BLaER1 treated with 17β-estradiol and CSF1 and Interleukin-3, amounts not matched to agents 10 nM and 100 nM (cell line): ENCODE measurements around the gene AMBP.

ENCODE experiments used
- H3K27ac ChIP-seq, 11 experiments: shearing (Covaris generic); formaldehyde crosslinking; 2 replicates each; pipeline ENCODE4 v1.8.1; 2022
- H3K27me3 ChIP-seq, 11 experiments: shearing (Covaris generic); formaldehyde crosslinking; 2 replicates each; pipeline ENCODE4 v1.8.1; 2022
- H3K36me3 ChIP-seq, 11 experiments: shearing (Covaris generic); formaldehyde crosslinking; 2 replicates each; pipeline ENCODE4 v1.8.1; 2022
- H3K4me1 ChIP-seq, 10 experiments: shearing (Covaris generic); formaldehyde crosslinking; 2 replicates each; pipeline ENCODE4 v1.8.1; 2022
- H3K4me2 ChIP-seq, 11 experiments: shearing (Covaris generic); formaldehyde crosslinking; 2 replicates each; pipeline ENCODE4 v1.8.1; 2022
- H3K4me3 ChIP-seq, 10 experiments: shearing (Covaris generic); formaldehyde crosslinking; 2 replicates each; pipeline ENCODE4 v1.8.1; 2022
- H3K9ac ChIP-seq, 11 experiments: shearing (Covaris generic); formaldehyde crosslinking; 2 replicates each; pipeline ENCODE4 v1.8.1; 2022
- H3K9me3 ChIP-seq, 11 experiments: shearing (Covaris generic); formaldehyde crosslinking; replicated peaks in 1 of 11; 2 replicates each; pipeline ENCODE4 v1.8.1; 2022
- H4K20me1 ChIP-seq, 11 experiments: shearing (Covaris generic); formaldehyde crosslinking; 2 replicates each; pipeline ENCODE4 v1.8.1; 2022
- Cebpa-rat ChIP-seq, 11 experiments: shearing (Covaris generic); IDR thresholded peaks; 2 replicates each; pipeline ENCODE4 v1.8.1; 2022

AMBP gene

GRCh38 chr9:114096866-114097612, 18.9 kb upstream of the AMBP start:
- H3K9me3 ChIP-seq = peaks cover 2 to 8% (median 3%) of the 10 kb centered on the region in 11 experiments; a peak in 17 of 22 replicates
- TF ChIP-seq Cebpa-rat (IDR thresholded peaks at IDR 0.05) = no peak
- peaks cover 0 to 35% (median 0%) of the 10 kb centered on the region in 11 experiments; a peak in 7 of 22 replicates for H3K36me3 ChIP-seq
- peaks cover 0 to 23% (median 0%) of the 10 kb centered on the region in 11 experiments; a peak in 6 of 22 replicates for H3K27me3 ChIP-seq
- H3K27ac ChIP-seq = peak overlapping the region in 4 of 11 experiments; percentile 9 to 52 (median 30); a peak in 3 of 22 replicates
- H3K4me3 ChIP-seq = peak overlapping the region in 8 of 10 experiments; percentile 63 to 75 (median 68); a peak in 13 of 20 replicates
- peaks cover 11 to 82% (median 76%) of the 10 kb centered on the region in 10 experiments for H3K4me1 ChIP-seq
- peak overlapping the region in 6 of 11 experiments; percentile 40 to 73 (median 64); a peak in 9 of 22 replicates for H3K9ac ChIP-seq
- H3K4me2 ChIP-seq = peak overlapping the region; percentile 86 to 95 (median 91)
- H4K20me1 ChIP-seq = peaks cover 0 to 15% (median 0%) of the 10 kb centered on the region in 11 experiments; a peak in 2 of 22 replicates

- H3K9ac ChIP-seq = peak overlapping the region in 3 of 11 experiments; percentile 63 to 73 (median 65); a peak in 6 of 22 replicates
- H4K20me1 ChIP-seq = peaks cover 0 to 15% (median 0%) of the 10 kb centered on the region in 11 experiments; a peak in 2 of 22 replicates
- H3K4me1 ChIP-seq = peaks cover 11 to 89% (median 80%) of the 10 kb centered on the region in 10 experiments
- H3K27ac ChIP-seq = peak overlapping the region in 3 of 11 experiments; percentile 4 to 52 (median 44); a peak in 4 of 22 replicates
- peak overlapping the region in 8 of 11 experiments; percentile 86 to 94 (median 90); a peak in 16 of 22 replicates for H3K4me2 ChIP-seq
- no peaks in the 10 kb centered on the region for H3K9me3 ChIP-seq
- H3K27me3 ChIP-seq = peaks cover 0 to 23% (median 0%) of the 10 kb centered on the region in 11 experiments; a peak in 6 of 22 replicates
- peaks cover 0 to 42% (median 0%) of the 10 kb centered on the region in 11 experiments; a peak in 7 of 22 replicates for H3K36me3 ChIP-seq
- peak overlapping the region in 1 of 10 experiments; percentile 75; a peak in 2 of 20 replicates for H3K4me3 ChIP-seq
- no peak for TF ChIP-seq Cebpa-rat (IDR thresholded peaks at IDR 0.05)
These were observed 18.0 kb upstream of the AMBP start for GRCh38 chr9:114096041-114096511.

- Histone ChIP-seq H3K27me3 (peaks cover 0 to 23% (median 0%) of the 10 kb centered on the region in 11 experiments; a peak in 6 of 22 replicates), H3K4me3 (no peak overlapping the region), H3K27ac (peak overlapping the region in 4 of 11 experiments; percentile 25 to 52 (median 38); a peak in 7 of 22 replicates), H3K4me1 (peaks cover 5 to 80% (median 73%) of the 10 kb centered on the region in 10 experiments; a peak in 19 of 20 replicates), H3K9ac (peak overlapping the region in 3 of 11 experiments; percentile 11 to 65 (median 15); a peak in 2 of 22 replicates), H3K4me2 (peak overlapping the region in 8 of 11 experiments; percentile 55 to 94 (median 89); a peak in 15 of 22 replicates), H4K20me1 (peaks cover 0 to 15% (median 0%) of the 10 kb centered on the region in 11 experiments; a peak in 2 of 22 replicates), H3K36me3 (peaks cover 0 to 51% (median 0%) of the 10 kb centered on the region in 11 experiments; a peak in 8 of 22 replicates), H3K9me3 (no peaks in the 10 kb centered on the region)
- no peak for TF ChIP-seq Cebpa-rat (IDR thresholded peaks at IDR 0.05)
These were observed 16.9 kb upstream of the AMBP start for GRCh38 chr9:114094971-114095370.

- no peaks in the 10 kb centered on the region for H3K9me3 ChIP-seq
- peak overlapping the region in 4 of 11 experiments; percentile 25 to 59 (median 38); a peak in 6 of 22 replicates for H3K27ac ChIP-seq
- peaks cover 5 to 73% (median 67%) of the 10 kb centered on the region in 10 experiments; a peak in 19 of 20 replicates for H3K4me1 ChIP-seq
- H3K4me3 ChIP-seq = no peak overlapping the region
- no peak for TF ChIP-seq Cebpa-rat (IDR thresholded peaks at IDR 0.05)
- peaks cover 0 to 52% (median 0%) of the 10 kb centered on the region in 11 experiments; a peak in 8 of 22 replicates for H3K36me3 ChIP-seq
- peak overlapping the region in 2 of 11 experiments; percentile 7 to 56; a peak in 4 of 22 replicates for H3K9ac ChIP-seq
- H4K20me1 ChIP-seq = peaks cover 0 to 15% (median 0%) of the 10 kb centered on the region in 11 experiments; a peak in 2 of 22 replicates
- peaks cover 0 to 23% (median 0%) of the 10 kb centered on the region in 11 experiments; a peak in 6 of 22 replicates for H3K27me3 ChIP-seq
- H3K4me2 ChIP-seq = peak overlapping the region in 9 of 11 experiments; percentile 9 to 94 (median 89); a peak in 17 of 22 replicates
These were observed 15.8 kb upstream of the AMBP start for GRCh38 chr9:114093761-114094505.

GRCh38 chr9:114093031-114093471, 15.0 kb upstream of the AMBP start:
- H3K9me3 ChIP-seq = no peaks in the 10 kb centered on the region
- TF ChIP-seq Cebpa-rat (IDR thresholded peaks at IDR 0.05) = no peak
- peaks cover 0 to 52% (median 0%) of the 10 kb centered on the region in 11 experiments; a peak in 8 of 22 replicates for H3K36me3 ChIP-seq
- H3K4me2 ChIP-seq = peak overlapping the region in 9 of 11 experiments; percentile 9 to 94 (median 89); a peak in 15 of 22 replicates
- peaks cover 5 to 75% (median 67%) of the 10 kb centered on the region in 10 experiments; a peak in 19 of 20 replicates for H3K4me1 ChIP-seq
- H4K20me1 ChIP-seq = peaks cover 0 to 15% (median 0%) of the 10 kb centered on the region in 11 experiments; a peak in 2 of 22 replicates
- peak overlapping the region in 3 of 11 experiments; percentile 15 to 59 (median 28); a peak in 3 of 22 replicates for H3K27ac ChIP-seq
- H3K4me3 ChIP-seq = no peak overlapping the region
- peak overlapping the region in 2 of 11 experiments; percentile 9 to 56; a peak in 4 of 22 replicates for H3K9ac ChIP-seq
- H3K27me3 ChIP-seq = peaks cover 0 to 22% (median 0%) of the 10 kb centered on the region in 11 experiments; a peak in 6 of 22 replicates

- peaks cover 0 to 15% (median 0%) of the 10 kb centered on the region in 11 experiments; a peak in 6 of 22 replicates for H3K27me3 ChIP-seq
- no peak for TF ChIP-seq Cebpa-rat (IDR thresholded peaks at IDR 0.05)
- peaks cover 0 to 10% (median 0%) of the 10 kb centered on the region in 11 experiments; a peak in 2 of 22 replicates for H4K20me1 ChIP-seq
- peak overlapping the region in 1 of 11 experiments; percentile 28; a peak in 1 of 22 replicates for H3K27ac ChIP-seq
- peak overlapping the region in 6 of 11 experiments; percentile 22 to 94 (median 88); a peak in 10 of 22 replicates for H3K4me2 ChIP-seq
- H3K9me3 ChIP-seq = no peaks in the 10 kb centered on the region
- 0 out of 22 replicates have a peak overlapping the region, but pooled peaks of 1 of the 11 experiments have one; percentile 16 for H3K9ac ChIP-seq
- peaks cover 0 to 68% (median 62%) of the 10 kb centered on the region in 10 experiments; a peak in 18 of 20 replicates for H3K4me1 ChIP-seq
- no peak overlapping the region for H3K4me3 ChIP-seq
- peaks cover 0 to 52% (median 0%) of the 10 kb centered on the region in 11 experiments; a peak in 8 of 22 replicates for H3K36me3 ChIP-seq
These were observed 14.2 kb upstream of the AMBP start for GRCh38 chr9:114092336-114092735.

- H3K9me3 ChIP-seq = no peaks in the 10 kb centered on the region
- H3K36me3 ChIP-seq = peaks cover 0 to 52% (median 0%) of the 10 kb centered on the region in 11 experiments; a peak in 8 of 22 replicates
- H3K9ac ChIP-seq = no peak overlapping the region
- peak overlapping the region in 5 of 11 experiments; percentile 37 to 94 (median 86); a peak in 9 of 22 replicates for H3K4me2 ChIP-seq
- no peak for TF ChIP-seq Cebpa-rat (IDR thresholded peaks at IDR 0.05)
- 0 out of 22 replicates have a peak overlapping the region, but pooled peaks of 1 of the 11 experiments have one; percentile 12 for H3K27ac ChIP-seq
- H3K4me3 ChIP-seq = no peak overlapping the region
- H3K27me3 ChIP-seq = peaks cover 0 to 9% (median 0%) of the 10 kb centered on the region in 11 experiments; a peak in 4 of 22 replicates
- peaks cover 0 to 62% (median 55%) of the 10 kb centered on the region in 10 experiments; a peak in 16 of 20 replicates for H3K4me1 ChIP-seq
- H4K20me1 ChIP-seq = peaks cover 0 to 4% (median 0%) of the 10 kb centered on the region in 11 experiments; a peak in 1 of 22 replicates
These were observed 13.6 kb upstream of the AMBP start for GRCh38 chr9:114091711-114092110.
